HG03378 (cell line): ENCODE data around the gene XRRA1.
"Not testable (repeated sequence)": the region's sequence is repeated elsewhere in the genome, so short reads cannot be mapped to it uniquely, and the experiment has no call there.

Experiments used
- ATAC-seq: cut with Tn5 transposase; IDR thresholded peaks from one replicate; pipeline ENCODE4 v1.9.1; 2021; ENCODE audit warnings: mild to moderate bottlenecking, moderate library complexity; ENCODE audit not compliant: unreplicated experiment

The XRRA1 gene

DNA sequence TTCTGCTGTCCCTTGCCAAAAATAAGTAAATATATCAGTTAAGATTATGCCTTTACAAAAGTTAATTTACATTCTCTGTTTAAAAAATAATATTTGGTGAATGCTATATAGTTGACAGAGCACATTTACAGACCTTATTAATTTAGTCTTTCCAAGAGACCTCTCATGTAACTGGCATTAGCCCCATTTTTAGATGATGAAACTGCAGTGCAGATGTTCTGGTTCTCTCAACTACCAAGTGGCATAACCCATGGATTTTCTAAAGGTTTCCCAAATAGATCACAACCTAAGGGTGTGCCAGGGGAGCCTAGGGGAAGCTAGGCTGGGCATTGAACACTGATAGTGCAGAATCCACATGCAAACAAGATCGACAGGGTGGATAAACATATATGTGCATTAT lies 111.7 kb downstream of the XRRA1 start:
- no peak for ATAC-seq

- ATAC-seq, result no peak
Observed at GRCh38 chr11:74826901-74827300, 122.0 kb downstream of the XRRA1 start.

- ATAC-seq, result not testable (repeated sequence)
Observed at GRCh38 chr11:74825596-74825995, 123.3 kb downstream of the XRRA1 start.

DNA sequence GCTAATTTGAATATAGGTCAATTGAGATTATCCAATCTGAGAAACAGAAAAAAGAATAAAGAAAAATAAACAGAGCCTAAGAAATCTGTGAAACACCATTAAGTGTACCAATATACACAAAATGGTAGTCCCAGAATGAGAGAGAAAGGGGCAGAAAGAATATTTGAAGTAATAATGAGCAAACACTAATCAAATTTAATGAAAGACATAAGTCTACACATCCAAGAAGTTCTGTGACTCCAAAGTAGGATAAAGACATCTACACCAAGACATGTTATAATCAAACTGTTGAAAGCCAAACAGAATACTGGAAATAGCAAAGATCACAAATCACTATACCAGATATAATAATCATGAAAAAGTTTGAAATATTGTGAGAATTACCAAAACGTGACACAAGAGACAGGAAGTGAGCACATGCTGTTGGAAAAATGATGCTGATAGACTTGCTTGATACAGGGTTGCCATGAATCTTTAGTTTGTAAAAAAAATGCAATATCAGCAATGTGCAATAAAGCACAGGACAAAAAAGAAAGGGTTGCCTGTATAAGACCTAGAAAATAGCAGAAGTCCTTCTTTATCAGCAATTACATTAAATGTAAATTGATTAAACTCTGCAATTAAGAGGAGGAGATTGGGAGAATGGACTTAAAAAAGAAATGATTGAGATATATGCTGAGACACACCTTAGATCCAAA lies 124.5 kb downstream of the XRRA1 start:
- ATAC-seq, result no peak

- no peak for ATAC-seq
Observed at GRCh38 chr11:74822170-74822569, 126.7 kb downstream of the XRRA1 start.

DNA sequence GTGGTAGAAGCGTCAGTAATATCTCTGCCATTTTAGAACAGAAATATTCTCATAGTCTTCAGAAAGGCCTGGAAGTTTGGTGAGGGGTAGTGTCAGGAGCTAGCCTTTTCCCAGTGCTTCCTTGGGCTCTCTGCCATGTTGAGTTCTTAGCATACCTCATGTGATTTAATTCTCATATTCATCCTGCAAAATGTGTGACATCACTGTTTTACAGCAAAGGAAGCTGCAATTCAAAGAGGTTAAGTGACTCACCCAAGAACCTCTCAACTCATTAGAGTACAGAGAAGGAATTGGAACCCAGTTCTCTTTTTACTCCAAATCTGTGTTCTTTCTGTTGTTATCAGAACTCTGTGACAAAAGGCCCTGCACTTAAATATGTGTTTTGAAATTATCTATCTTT lies 128.1 kb downstream of the XRRA1 start:
- no peak for ATAC-seq

DNA sequence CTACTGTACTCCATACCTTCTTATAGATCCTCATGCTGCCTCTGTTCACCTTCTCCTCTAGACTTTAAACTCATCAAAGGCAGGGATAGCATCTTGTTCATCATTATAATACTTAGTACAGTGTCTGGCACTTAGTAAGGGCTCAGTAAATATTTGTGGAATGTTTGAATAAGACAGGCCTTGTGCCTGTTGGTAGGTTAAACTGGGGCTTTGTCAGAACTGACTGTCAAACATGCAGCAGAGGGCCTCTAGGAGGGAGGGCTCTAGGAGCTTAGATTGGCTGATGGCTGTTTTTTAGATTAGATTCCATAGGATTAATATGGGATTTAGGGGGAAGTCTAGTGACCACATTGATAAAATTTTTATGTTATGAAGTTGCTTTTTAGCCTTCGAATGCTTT lies 129.5 kb downstream of the XRRA1 start:
- ATAC-seq, result no peak

DNA sequence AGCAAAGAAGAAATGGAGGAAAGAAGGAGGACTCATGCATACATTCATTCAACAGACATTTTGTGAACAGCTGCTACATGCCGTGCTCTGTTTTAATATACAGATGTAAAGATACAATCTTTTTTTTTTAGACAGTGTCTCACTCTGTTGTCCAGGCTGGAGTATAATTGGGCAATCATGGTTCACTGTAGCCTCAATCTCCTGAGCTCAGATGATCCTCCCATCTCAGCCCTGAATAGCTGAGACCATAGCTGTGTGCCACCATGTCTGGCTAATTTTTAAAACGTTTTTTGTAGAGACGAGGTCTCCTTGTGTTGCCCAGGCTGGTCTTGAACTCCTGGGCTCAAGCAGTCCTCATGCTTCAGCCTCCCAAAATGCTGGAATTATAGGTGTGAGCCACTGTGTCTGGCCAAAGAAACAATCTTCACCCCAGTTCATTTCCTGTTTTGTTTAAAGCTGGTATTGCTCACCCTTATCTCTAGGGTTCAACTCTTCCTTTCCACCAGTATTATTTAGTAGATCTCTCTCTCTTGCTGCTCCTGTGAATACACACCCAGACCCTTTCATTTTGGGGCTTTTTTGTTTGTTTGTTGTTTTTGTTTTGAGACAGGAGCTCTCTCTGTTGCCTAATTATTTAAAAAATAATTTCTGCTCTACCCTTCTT lies 130.5 kb downstream of the XRRA1 start:
- no peak for ATAC-seq

DNA sequence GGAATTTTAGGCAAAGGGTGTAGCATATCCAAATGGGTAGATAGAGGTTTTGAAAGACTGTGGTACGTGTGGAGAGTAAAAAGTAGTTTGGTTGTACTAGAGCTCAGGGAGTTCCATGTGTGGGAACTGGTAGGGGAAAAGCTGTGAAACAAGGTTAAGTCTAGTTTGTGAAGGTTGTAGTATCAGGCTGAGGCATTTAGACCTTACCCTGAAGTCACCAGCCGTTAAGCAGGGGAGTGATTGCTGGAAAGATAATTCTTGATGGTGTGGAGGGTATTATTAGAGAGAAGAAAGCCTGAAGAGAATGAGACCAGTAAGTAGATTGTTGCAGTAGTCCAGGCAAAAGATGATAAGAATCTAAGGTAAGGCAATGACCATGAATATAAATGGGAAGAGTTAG lies 132.2 kb downstream of the XRRA1 start:
- no peak for ATAC-seq

- no peak for ATAC-seq
Observed at GRCh38 chr11:74815966-74816365, 132.9 kb downstream of the XRRA1 start.

DNA sequence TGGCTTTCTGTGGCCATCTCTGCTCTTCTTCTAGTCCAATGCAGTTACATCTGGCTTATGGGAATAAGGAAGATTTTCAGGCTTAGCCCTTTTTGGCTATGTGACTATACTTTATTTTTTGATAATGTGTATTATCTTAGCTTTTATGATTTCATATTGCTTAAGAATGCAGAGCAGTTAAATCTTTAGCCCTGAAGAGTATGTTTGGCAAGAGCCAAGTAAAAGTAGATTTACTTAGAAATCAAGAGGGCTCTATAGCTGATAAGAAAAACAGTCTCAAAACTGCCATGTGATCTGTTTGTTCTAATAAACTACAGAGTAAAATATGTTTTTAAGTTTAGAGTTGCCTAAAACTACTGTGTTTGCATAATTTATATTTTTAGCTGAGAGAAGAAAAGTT lies 139.1 kb downstream of the XRRA1 start:
- no peak for ATAC-seq

DNA sequence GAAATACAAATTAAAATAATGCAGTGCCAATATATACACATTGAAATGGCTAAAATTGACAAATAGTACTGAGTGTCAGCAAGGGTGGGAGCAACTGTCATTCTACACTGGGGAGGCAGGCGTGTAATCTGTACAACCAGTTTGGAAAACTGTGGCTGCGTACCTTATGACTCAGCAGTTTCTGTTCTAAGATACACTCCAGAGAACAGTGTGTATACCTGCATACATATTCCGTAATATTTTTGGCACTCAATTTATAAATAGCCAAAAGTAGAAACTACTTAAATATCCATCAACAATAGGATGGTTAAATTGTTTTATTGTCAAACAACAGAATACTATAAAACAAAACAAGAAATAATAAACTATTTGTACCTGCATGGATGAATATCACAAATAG lies 142.6 kb downstream of the XRRA1 start:
- ATAC-seq, result no peak

- no peak for ATAC-seq
Observed at GRCh38 chr11:74791333-74792100, 157.4 kb downstream of the XRRA1 start.
